Measurements from ENCODE around the gene HOMER3.
A peak's percentile ranks its signal among the peaks of the same experiment; 100 is the strongest.

The HOMER3 gene

DNA sequence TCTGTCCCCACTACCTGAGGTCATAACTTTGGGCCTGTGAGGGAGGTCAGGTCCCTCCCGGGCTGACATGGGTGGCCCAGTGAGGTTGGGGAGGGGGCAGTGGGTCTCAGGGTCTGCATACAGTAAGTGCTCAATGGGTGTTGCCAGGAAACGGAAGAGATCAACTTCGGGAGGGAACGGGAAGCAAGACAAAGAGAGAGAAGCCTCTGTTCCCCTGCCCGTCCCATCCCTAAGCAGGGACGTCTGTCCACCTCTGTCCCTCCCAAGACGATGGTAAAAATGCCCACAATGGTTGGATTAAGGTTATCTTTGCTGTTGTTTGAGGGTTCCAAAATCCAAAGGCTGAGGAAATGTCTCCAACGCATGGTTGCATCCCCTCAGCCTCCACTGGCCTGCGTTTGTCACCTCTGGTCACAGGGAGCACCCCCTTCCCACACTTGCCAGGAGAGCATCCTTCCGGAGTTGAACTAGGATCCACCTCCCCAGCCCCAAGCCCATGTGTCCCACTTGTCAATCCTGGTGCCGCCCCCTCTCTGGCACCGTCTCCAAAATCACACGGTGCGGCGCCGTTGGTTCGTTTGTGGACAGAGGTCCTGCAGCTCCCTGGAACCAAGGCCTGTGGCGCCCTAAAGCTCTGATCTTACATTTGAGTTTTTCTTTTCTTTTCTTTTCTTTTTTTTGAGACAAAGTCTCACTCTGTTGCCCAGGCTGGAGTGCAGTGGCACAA lies 774 bp upstream of the HOMER3 start:
- TF ChIP-seq, protein P1, sequence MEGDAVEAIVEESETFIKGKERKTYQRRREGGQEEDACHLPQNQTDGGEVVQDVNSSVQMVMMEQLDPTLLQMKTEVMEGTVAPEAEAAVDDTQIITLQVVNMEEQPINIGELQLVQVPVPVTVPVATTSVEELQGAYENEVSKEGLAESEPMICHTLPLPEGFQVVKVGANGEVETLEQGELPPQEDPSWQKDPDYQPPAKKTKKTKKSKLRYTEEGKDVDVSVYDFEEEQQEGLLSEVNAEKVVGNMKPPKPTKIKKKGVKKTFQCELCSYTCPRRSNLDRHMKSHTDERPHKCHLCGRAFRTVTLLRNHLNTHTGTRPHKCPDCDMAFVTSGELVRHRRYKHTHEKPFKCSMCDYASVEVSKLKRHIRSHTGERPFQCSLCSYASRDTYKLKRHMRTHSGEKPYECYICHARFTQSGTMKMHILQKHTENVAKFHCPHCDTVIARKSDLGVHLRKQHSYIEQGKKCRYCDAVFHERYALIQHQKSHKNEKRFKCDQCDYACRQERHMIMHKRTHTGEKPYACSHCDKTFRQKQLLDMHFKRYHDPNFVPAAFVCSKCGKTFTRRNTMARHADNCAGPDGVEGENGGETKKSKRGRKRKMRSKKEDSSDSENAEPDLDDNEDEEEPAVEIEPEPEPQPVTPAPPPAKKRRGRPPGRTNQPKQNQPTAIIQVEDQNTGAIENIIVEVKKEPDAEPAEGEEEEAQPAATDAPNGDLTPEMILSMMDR (IDR thresholded peaks at IDR 0.05; ENCODE audit: low read depth, low read length, missing control alignments), result no peak
- peak overlapping the region; percentile 19 for H3K4me3 ChIP-seq (ENCODE audit: low read depth, low read length)
- in situ Hi-C loops (cut with HindIII; ENCODE audit: low sequenced_read_pairs), result no loop called here
- no peak for DNase-seq (ENCODE audit: low read depth)

DNA sequence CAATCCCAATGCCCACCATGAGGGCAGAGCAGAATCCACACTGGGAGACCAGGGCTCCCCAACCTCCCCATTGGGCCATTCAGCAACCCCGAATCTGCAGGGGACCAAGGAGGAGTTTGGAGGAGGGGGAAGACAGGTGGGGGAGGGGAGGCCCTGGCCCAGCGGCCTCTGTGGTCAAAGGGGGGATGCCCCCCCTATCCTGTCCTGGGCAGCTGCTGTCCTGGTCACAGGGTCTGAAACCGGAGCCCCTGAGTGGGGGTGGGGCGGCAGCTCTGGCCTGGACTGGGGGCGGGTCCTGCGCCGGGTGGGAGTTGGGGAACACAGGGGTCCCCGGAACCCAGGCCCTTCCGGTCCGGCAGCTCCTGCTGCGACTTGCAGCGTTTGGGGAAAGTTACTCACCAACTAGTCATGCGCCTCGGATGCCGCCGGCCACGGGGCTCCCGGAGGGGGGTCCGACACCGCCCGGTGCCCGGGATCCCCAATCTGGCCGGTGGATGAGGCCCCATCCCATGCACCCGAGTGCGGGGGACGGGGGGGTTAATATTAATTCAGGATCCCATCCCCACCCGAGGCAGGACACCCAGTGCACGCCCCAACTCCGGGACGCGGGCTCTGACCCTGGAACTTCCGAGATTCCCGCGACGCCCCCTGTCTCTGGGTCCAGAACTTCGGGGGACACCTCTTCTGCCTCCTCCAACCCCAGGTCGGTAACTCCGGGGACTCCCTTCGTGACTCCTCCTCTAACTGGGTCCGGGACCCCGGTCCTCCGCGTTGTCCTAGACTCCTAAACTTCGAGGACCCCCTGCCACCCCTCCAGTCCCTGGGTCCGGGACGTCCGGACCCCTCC lies 872 bp downstream of the HOMER3 start:
- DNase-seq (ENCODE audit: low read depth), result no peak
- TF ChIP-seq, protein P1 (IDR thresholded peaks at IDR 0.05; ENCODE audit: low read depth, low read length, missing control alignments), result no peak
- in situ Hi-C loops (cut with HindIII; ENCODE audit: low sequenced_read_pairs), result no loop called here
- peak overlapping the region; percentile 86 for H3K4me3 ChIP-seq (ENCODE audit: low read depth, low read length)

DNA sequence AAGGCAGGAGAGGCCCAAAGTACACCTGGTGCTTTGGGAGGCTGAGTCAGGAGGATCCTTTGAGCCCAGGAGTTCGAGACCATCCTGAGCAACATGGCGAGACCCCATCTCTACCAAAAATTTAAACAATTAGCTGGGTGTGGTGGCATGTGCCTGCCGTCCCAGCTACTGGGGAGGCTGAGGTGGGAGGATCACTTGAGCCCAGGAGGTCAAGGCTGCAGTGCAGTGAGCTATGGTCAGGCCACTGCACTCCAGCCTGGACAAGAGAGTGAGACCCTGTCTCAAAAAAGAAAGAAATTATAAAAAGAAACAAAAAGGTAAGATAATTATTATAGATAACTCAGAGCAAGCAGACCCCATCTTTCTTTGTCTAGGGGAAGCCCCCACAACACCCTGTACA lies 1.9 kb downstream of the HOMER3 start:
- no peak for DNase-seq (ENCODE audit: low read depth)
- peak overlapping the region; percentile 86 for H3K4me3 ChIP-seq (ENCODE audit: low read depth, low read length)
- in situ Hi-C loops (cut with HindIII; ENCODE audit: low sequenced_read_pairs), result no loop called here
- TF ChIP-seq, protein P1 (IDR thresholded peaks at IDR 0.05; ENCODE audit: low read depth, low read length, missing control alignments), result no peak

DNA sequence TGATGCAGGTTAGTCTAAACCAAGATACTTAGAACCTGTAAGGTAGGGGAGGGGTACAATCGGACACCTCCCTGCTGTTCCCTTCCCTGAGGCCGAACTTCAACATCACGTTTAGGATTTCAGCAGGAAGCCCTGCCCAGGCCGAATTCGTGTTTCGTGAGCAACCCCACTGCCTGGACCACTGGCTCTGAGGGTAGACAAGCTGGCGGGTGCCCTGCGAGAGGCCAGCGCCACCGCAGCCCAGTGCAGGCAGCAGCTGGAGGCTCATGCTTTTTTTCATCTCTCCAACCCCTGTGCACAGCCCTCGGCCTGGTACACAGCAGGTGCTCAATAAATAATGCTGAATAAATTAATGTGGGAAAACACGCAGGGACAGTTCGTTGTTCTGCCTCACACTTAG lies 7.7 kb downstream of the HOMER3 start:
- no peak for DNase-seq (ENCODE audit: low read depth)
- in situ Hi-C loops (cut with HindIII; ENCODE audit: low sequenced_read_pairs), result no loop called here
- no peak overlapping the region for H3K4me3 ChIP-seq (ENCODE audit: low read depth, low read length)
- TF ChIP-seq, protein P1 (IDR thresholded peaks at IDR 0.05; ENCODE audit: low read depth, low read length, missing control alignments), result no peak

- TF ChIP-seq, protein P1 (IDR thresholded peaks at IDR 0.05; ENCODE audit: low read depth, low read length, missing control alignments), result no peak
- in situ Hi-C loops (cut with HindIII; ENCODE audit: low sequenced_read_pairs), result no loop called here
- DNase-seq (ENCODE audit: low read depth), result no peak
- no peak overlapping the region for H3K4me3 ChIP-seq (ENCODE audit: low read depth, low read length)
Measured at GRCh38 chr19:18932216-18932841, 8.7 kb downstream of the HOMER3 start.

DNA sequence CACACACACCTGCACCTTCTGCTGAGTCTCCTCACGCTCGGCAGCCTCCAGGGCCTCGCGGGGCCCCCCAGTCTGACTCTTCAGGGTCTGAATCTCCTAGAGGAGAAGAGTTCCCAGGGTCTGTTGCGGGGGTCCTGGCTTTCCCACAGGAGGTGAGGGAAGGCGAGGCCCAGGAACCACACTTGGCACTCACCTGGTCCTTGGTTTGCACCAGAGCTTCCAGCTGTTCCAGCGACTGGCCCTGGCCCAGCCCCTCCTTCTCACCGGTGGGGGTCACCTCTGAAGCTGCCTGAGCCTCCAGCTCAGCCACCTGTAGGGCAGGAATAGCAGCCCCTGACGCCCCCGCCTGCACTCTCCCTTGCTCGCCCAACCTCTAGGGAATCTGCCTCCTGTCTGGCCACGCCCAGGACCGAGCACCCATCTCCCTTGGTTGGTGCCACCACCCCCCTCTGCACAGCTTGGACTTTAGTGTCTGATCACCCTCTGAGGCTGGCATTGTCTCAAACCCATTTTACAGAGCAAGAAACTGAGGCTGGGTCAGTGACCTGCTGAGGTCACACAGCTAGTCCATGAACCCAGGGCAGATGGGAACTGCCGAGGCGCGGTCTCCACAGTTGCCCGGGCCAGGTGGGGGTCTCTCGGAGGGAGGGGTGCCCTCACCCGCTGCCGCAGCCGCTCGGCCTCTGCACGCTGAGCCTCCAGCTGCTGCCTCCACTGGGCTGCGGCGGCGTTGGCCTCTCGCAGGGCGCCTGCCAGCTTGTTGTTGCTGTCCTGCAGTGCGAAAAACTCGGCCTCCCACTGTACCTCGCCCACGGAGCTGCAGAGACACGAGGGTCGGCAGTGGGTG lies 9.5 kb downstream of the HOMER3 start:
- in situ Hi-C loops (cut with HindIII; ENCODE audit: low sequenced_read_pairs), result no loop called here

More for the DNA sequence above, 9.5 kb downstream of the HOMER3 start:
- H3K4me3 ChIP-seq (ENCODE audit: low read depth, low read length), result no peak overlapping the region
- DNase-seq (ENCODE audit: low read depth), result no peak
- TF ChIP-seq, protein P1 (IDR thresholded peaks at IDR 0.05; ENCODE audit: low read depth, low read length, missing control alignments), result no peak

Data from astrocyte of the cerebellum (primary cell).